Measurements from ENCODE around the gene BUB1B.

The BUB1B gene

DNA sequence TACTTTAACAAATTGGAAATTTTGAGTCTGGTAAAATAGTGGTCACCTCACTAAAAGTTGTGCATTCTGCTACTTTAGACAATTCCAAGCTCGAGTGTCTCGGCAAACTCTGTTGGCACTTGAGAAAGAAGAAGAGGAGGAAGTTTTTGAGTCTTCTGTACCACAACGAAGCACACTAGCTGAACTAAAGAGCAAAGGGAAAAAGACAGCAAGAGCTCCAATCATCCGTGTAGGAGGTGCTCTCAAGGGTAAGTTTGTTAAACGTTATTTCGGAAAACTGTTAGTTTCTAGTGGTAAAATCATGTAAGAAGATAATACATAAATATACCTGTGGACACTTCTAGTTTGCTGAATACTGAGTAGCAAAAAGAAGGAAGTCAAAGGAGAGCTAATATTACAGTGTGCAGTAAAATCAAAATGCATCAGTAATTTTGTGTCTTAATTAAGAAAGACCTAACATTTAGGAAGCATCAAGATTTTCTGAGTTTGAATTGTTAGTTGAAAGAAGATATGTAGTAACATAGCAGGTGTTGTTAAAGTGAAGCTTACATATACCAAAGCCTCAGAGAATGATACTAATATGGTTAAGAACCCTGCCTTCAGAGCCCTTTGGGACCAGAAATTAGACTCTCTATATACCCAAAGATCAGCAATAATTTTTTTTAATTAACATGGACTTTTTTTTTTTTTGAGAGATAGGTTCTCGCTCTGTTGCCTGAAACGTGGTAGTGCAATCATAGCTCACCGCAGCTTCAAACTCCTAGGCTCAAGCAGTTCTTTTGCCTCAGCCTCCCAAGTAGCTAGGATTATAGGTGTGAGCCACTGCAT, 23.0 kb downstream of the BUB1B start:
- no peak for DNase-seq

DNA sequence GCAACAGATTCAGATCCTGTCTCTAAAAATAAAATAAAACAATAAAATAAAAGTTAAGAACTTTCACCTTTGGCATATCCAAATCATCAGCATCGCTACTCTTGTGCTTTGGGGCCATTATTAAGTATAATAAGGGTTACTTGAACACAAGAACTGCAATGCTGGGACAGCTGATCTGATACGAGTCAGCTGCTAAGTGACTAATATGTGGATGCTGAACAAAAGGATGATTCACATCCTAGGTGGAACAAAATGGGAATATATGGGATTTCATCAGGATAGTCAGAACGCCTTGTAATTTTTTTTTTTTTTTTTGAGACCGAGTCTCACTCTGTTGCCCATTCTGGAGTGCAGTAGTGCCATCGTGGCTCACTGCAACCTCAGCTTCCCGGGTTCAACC, 29.7 kb downstream of the BUB1B start:
- DNase-seq, result no peak

- DNase-seq, result no peak
These were observed 32.1 kb downstream of the BUB1B start for GRCh38 chr15:40192942-40193341.

GRCh38 chr15:40197434-40197833, 36.6 kb downstream of the BUB1B start:
- DNase-seq, result peak; percentile 34

DNA sequence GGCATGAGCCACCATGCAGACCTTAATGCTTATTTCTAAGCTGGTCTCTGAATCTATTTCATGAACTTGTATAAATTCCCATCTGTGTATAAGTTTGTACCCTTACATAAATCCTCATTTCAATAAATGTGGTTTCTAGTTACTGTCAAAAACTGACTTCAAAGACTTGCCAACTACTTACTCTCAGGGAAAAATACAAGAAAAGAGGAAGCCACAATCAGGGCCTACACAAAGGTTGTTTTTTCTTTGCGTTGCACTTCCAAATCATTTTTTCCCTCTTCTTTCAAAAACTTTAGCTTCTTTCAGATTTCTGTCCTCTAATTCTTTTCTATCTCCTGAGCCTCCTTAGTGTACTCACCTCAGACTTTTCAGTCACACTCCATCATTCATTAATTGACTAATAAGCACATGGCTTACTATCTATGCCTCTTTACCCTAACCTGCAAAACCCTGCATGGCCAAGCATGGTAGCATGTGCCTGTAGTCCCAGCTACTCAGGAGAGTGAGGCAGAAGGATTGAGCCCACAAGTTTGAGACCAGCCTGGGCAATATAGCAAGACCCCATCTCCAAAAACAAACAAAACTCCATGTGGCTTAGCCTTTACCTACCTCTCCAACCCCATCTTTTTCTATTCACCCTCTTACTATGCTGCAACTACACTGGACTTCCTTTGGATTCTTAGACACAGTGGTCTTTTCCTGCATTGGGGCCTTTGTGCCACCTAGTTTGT, 37.7 kb downstream of the BUB1B start:
- DNase-seq, result no peak

- DNase-seq, result no peak
These were observed 43.2 kb downstream of the BUB1B start for GRCh38 chr15:40204100-40204499.

- DNase-seq, result peak; percentile 84
These were observed 56.4 kb downstream of the BUB1B start for GRCh38 chr15:40217166-40217824.

DNA sequence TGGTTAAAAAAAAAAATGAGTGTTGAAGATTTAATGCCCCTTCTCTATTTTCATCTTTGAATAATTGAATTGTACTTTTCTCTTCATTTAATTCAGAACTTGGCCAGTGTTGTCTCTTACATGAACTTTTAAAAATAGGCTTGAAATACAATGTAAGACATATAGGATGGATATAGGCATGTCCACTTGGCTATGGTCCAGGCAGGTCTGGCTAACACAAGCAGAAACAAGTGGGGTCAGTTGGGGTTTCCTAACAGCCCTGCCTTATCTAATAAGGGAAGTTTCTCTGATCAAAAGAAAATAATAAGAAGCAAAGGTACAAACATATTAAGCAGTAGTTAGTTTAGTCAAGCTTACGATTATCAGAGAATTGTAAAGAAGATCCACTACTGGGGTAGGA, 58.9 kb downstream of the BUB1B start:
- no peak for DNase-seq

- DNase-seq, result no peak
These were observed 61.3 kb downstream of the BUB1B start for GRCh38 chr15:40222131-40222530.

- DNase-seq, result no peak
These were observed 65.9 kb downstream of the BUB1B start for GRCh38 chr15:40226736-40227135.

- DNase-seq, result no peak
These were observed 68.4 kb downstream of the BUB1B start for GRCh38 chr15:40229316-40229715.

- no peak for DNase-seq
These were observed 69.1 kb downstream of the BUB1B start for GRCh38 chr15:40229956-40230355.

DNA sequence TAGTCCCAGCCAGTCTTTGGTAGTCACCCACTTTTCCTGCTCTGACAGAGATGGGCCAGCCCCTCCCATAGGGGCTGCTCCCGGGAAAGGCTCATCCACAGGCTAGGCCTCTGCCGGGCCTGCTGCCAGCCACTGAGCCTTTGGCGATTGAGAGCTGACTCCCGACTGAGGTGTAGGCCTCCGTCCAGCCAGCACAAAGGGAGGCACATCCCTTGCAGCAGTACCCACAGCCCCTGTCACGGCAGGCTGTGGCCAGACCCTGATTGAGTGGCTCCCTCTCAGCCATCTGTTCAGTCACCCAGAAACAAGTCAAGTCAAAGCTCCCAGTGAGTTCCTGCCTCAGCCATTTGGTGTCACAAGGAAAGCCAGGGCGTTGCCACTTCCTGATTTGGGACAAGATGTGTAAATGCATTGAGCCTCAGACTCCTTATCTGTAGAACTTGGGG, 71.8 kb downstream of the BUB1B start:
- DNase-seq, result no peak

DNA sequence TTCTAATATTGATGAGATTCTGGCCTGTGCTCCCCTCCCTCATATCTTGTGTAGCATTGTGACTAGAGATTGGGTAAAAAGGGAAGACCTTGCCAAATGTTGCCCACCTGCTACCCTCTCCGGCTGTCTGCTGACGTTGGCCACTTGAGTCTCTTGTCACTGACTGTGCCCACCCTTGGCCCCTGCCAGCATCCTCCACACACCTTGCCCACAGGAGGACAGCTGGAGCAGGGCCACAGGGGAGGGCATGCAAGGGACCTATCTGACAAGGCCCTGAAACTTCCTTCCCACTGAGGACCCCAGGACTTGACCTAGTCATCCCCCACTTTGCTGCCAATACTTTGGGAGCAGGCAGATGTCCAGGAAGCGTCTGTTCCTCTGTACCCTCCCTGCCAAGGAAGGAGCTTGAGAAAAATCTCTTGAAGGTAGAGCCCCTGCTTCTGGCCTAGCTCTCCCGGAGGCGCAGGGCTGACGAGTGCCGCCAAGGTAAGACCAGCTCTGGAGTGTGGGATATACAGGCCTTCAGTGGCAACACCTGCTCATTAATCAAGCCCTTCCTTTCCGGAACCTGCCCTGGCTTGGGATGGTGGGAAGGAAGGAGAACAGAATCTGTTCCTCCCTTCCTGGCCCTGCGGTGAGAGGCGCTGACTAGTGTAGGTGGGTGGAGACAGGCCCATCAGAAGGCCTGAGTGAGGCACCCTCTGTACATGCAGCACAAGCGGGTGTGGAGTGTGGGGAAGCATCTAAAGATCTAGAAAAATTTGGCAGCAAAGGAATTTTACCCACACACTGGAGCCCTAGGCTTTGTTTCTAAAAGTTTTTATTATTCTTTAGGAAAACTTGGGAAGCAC, 73.1 kb downstream of the BUB1B start:
- no peak for DNase-seq

- DNase-seq, result no peak
These were observed 73.9 kb downstream of the BUB1B start for GRCh38 chr15:40234783-40235182.

- no peak for DNase-seq
These were observed 74.5 kb downstream of the BUB1B start for GRCh38 chr15:40235201-40235885.

GRCh38 chr15:40238532-40239403, 77.9 kb downstream of the BUB1B start, which contains the start of gene PAK6:
PAK6 (plus strand) TSS chr15:40239063; CDS start chr15:40264786, 25,723 bp downstream.
- DNase-seq, result peak; percentile 17

DNA sequence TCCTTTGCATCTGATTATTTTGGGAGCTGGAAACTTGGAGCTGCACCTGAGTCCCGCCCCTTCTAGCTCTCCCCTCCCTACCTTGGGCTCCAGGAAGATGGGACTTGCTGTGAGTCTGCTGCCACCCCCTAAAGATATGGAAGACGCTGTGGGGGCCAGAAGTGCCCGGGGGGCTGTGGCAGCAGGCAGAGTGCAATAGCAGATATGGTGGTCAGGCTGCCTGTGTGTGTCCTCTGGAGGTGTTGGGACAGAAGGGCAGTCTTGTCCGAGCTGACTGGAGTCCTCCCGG, 78.5 kb downstream of the BUB1B start:
- DNase-seq, result no peak

- DNase-seq, result no peak
These were observed 79.1 kb downstream of the BUB1B start for GRCh38 chr15:40239693-40240618.

DNA sequence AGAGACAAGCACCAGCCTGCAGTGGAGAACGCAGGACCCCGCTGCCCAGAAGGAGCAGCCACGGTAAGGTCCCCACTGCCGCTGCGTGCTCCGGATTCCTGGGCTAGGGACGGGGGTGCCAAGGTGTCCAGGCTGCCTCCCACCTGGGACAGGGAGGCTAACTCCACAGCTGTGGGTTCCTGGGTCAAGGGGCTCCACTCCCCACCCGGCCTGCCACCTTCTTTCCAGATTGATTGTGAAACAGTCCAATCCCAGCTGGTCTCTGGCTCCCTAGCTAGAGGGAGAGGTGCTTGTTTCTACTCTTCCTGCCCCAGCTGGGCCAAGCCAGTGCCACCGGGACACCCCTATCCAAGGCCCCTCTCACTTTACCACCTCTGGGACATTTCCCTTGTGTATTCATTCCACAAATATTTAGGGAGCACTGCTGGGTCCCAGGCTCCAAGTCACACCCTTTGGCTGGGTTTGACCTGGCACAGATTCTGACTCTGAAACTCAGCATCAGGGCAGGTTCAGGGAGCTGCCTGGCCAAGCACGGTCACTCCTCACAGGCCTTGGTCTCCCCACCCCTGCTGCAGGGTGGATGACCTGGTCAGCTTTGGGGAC, 79.9 kb downstream of the BUB1B start:
- no peak for DNase-seq

All from CD4-positive, alpha-beta T cell treated with Interleukin-21 for 1 hour (primary cell).